HG03060 (cell line): ENCODE data around the gene SARS1.
"Not testable (repeated sequence)": the region's sequence is repeated elsewhere in the genome, so short reads cannot be mapped to it uniquely, and the experiment has no call there.

Experiments used
- ATAC-seq: cut with Tn5 transposase; IDR thresholded peaks from one replicate; pipeline ENCODE4 v1.9.1; 2021; ENCODE audit warnings: low read depth, moderate number of reproducible peaks; ENCODE audit not compliant: unreplicated experiment

SARS1 gene

GRCh38 chr1:109213824-109214693 lies at the start of gene SARS1:
SARS1 (plus strand) TSS chr1:109213918; CDS start chr1:109213993, 75 bp downstream.
- ATAC-seq = peak; percentile 44

GRCh38 chr1:109164538-109164937 lies 49.2 kb upstream of the SARS1 start:
- ATAC-seq = no peak

GRCh38 chr1:109167001-109167506 lies 46.7 kb upstream of the SARS1 start:
- no peak for ATAC-seq

- no peak for ATAC-seq
These were observed 43.5 kb upstream of the SARS1 start for GRCh38 chr1:109170035-109170764.

GRCh38 chr1:109171646-109172045 lies 42.1 kb upstream of the SARS1 start:
- no peak for ATAC-seq

GRCh38 chr1:109176349-109176748 lies 37.4 kb upstream of the SARS1 start:
- ATAC-seq = not testable (repeated sequence)

- ATAC-seq = not testable (repeated sequence)
These were observed 33.0 kb upstream of the SARS1 start for GRCh38 chr1:109180715-109181084.

- ATAC-seq = no peak
These were observed 32.5 kb upstream of the SARS1 start for GRCh38 chr1:109181085-109181806.

GRCh38 chr1:109181807-109182163 lies 31.9 kb upstream of the SARS1 start:
- no peak for ATAC-seq

- ATAC-seq = no peak
These were observed 30.5 kb upstream of the SARS1 start for GRCh38 chr1:109183058-109183738.

GRCh38 chr1:109184687-109185086 lies 29.0 kb upstream of the SARS1 start:
- no peak for ATAC-seq

GRCh38 chr1:109185357-109185756 lies 28.4 kb upstream of the SARS1 start:
- no peak for ATAC-seq

GRCh38 chr1:109185990-109186732 lies 27.6 kb upstream of the SARS1 start:
- ATAC-seq = no peak

GRCh38 chr1:109186733-109187086 lies 27.0 kb upstream of the SARS1 start:
- no peak for ATAC-seq

GRCh38 chr1:109187127-109187526 lies 26.6 kb upstream of the SARS1 start:
- no peak for ATAC-seq

GRCh38 chr1:109188200-109188599 lies 25.5 kb upstream of the SARS1 start:
- no peak for ATAC-seq

- no peak for ATAC-seq
These were observed 24.9 kb upstream of the SARS1 start for GRCh38 chr1:109188781-109189180.

- ATAC-seq = no peak
These were observed 23.5 kb upstream of the SARS1 start for GRCh38 chr1:109190189-109190588.

- ATAC-seq = no peak
These were observed 22.3 kb upstream of the SARS1 start for GRCh38 chr1:109191377-109191776.

GRCh38 chr1:109191891-109192290 lies 21.8 kb upstream of the SARS1 start:
- no peak for ATAC-seq
